GM12878 (cell line): ENCODE measurements around the gene IPCEF1. TPM values are rescaled to one million over a fixed set of nuclear protein-coding genes. Genes with fewer than 3 reads are reported as not detected.

Experiments used
- DPF2 ChIP-seq: fragments of 450-650 bp; IDR thresholded peaks from 2 replicates; pipeline ENCODE4 v1.6.1; 2017; ENCODE audit warnings: mild to moderate bottlenecking
- E4F1 ChIP-seq: fragments of 450-650 bp; IDR thresholded peaks from 2 replicates; pipeline ENCODE4 v1.6.1; 2018; ENCODE audit warnings: borderline replicate concordance, mild to moderate bottlenecking; ENCODE audit not compliant: partially characterized antibody
- EGR1 ChIP-seq, 2 experiments: IDR thresholded peaks; 1 replicate in 1 of 2; 2 replicates in 1 of 2; pipeline ENCODE4 v1.6.1; 2011 to 2012; ENCODE audit warnings: low read depth in 2 of 2, low read length in 2 of 2, borderline replicate concordance in 1 of 2, mild to moderate bottlenecking in 1 of 2, moderate library complexity in 1 of 2
- IKZF2 ChIP-seq, 2 experiments: fragments of 450-650 bp; IDR thresholded peaks; 2 replicates each; pipeline ENCODE4 v1.6.1; 2017; ENCODE audit warnings: mild to moderate bottlenecking in 2 of 2, moderate library complexity in 2 of 2
- MEF2B ChIP-seq: fragments of 450-650 bp; IDR thresholded peaks from 2 replicates; pipeline ENCODE4 v1.6.1; 2018; ENCODE audit warnings: mild to moderate bottlenecking, moderate library complexity; ENCODE audit not compliant: partially characterized antibody, poor library complexity, severe bottlenecking
- NFYB ChIP-seq: IDR thresholded peaks from 2 replicates; pipeline ENCODE4 v1.6.1; 2011; ENCODE audit warnings: low read depth, mild to moderate bottlenecking, low read length, improper control_type of control experiment, moderate library complexity; ENCODE audit not compliant: insufficient read depth
- NR2C1 ChIP-seq: fragments of 450-650 bp; IDR thresholded peaks from 2 replicates; pipeline ENCODE4 v1.6.1; 2017; ENCODE audit warnings: antibody characterized with exemption, mild to moderate bottlenecking, moderate library complexity
- NR2F1 ChIP-seq: fragments of 450-650 bp; conservative IDR thresholded peaks from 2 replicates; pipeline ENCODE4 v1.6.1; 2017; ENCODE audit warnings: mild to moderate bottlenecking
- POLR2A ChIP-seq: IDR thresholded peaks from 2 replicates; pipeline ENCODE4 v1.6.1; 2011; ENCODE audit warnings: low read depth, mild to moderate bottlenecking, low read length
- TCF3 ChIP-seq: IDR thresholded peaks from 2 replicates; pipeline ENCODE4 v1.6.1; 2012; ENCODE audit warnings: low read depth, mild to moderate bottlenecking, low read length, borderline replicate concordance; ENCODE audit not compliant: insufficient read depth
- WRNIP1 ChIP-seq: IDR thresholded peaks from 2 replicates; pipeline ENCODE4 v1.6.1; 2011; ENCODE audit warnings: low read depth, low read length, improper control_type of control experiment, borderline replicate concordance
- ZBTB4 ChIP-seq: fragments of 450-650 bp; formaldehyde crosslinking; IDR thresholded peaks from 2 replicates; pipeline ENCODE4 v1.4.0; 2022; ENCODE audit warnings: mild to moderate bottlenecking, moderate library complexity
- ZNF592 ChIP-seq: fragments of 450-650 bp; IDR thresholded peaks from 2 replicates; pipeline ENCODE4 v1.6.1; 2017; ENCODE audit warnings: mild to moderate bottlenecking, moderate library complexity
- ZNF687 ChIP-seq: fragments of 450-650 bp; IDR thresholded peaks from 2 replicates; pipeline ENCODE4 v1.6.1; 2017; ENCODE audit warnings: mild to moderate bottlenecking, moderate library complexity
- polyA plus RNA-seq, 11 experiments: library from polyadenylated mRNA; depleted of rRNA in 4 of 11; unstranded in 6 of 11; stranded (reverse) in 5 of 11; fragments of >200 nt; fragmentation: Nextera tagmentation in 4 of 11; fragmentation: Illumina TruSeq in 1 of 11; extraction: Ambion mirVana in 4 of 11; extraction: Trizol in 1 of 11; gene quantifications; 1 replicate in 1 of 11; 2 replicates in 10 of 11; pipeline versions ENCODE4 v1.2.1 to v1.2.3, GENCODE V29; 2011 to 2016; ENCODE audit warnings: inconsistent platforms in 2 of 11, missing spikeins in 2 of 11, low read depth in 1 of 11
- total RNA-seq, 4 experiments: library from RNA; depleted of rRNA in 3 of 4; stranded (reverse); fragments of >200 nt in 3 of 4; fragmentation: Illumina TruSeq in 1 of 4; extraction: Trizol in 1 of 4; gene quantifications; 2 replicates each; pipeline versions ENCODE4 v1.2.1 to v1.2.3, GENCODE V29; 2013 to 2021

IPCEF1 gene
- total and polyA plus RNA-seq, 10 of the 15 experiments (the other 5 are each of a cell fraction or from before 2014, with no cell fraction given): 1.3 to 137 (median 4.2) TPM

GRCh38 chr6:154249499-154250298, 106.9 kb downstream of the IPCEF1 start (continued):
- TF ChIP-seq ZNF592 (0 out of 2 replicates have a peak, but pooled peaks have one; percentile 29), NR2F1 (peak; percentile 32; the same call in 1 of the 2 replicates), NFYB (no peak), NR2C1 (no peak), IKZF2 (IDR thresholded peaks at IDR 0.05) (peak; percentile 85 to 87), EGR1 (IDR thresholded peaks at IDR 0.05; ENCODE audit: borderline replicate concordance in 1 of 2, low read depth in 2 of 2, low read length in 2 of 2) (no peak), WRNIP1 (no peak), MEF2B (peak; percentile 78), E4F1 (no peak), POLR2A (0 out of 2 replicates have a peak, but pooled peaks have one; percentile 23), ZBTB4 (no peak), DPF2 (peak; percentile 84; the same call in 1 of the 2 replicates), TCF3 (no peak), ZNF687 (no peak)
